ENCODE results near the gene MZT1.

The MZT1 gene

DNA sequence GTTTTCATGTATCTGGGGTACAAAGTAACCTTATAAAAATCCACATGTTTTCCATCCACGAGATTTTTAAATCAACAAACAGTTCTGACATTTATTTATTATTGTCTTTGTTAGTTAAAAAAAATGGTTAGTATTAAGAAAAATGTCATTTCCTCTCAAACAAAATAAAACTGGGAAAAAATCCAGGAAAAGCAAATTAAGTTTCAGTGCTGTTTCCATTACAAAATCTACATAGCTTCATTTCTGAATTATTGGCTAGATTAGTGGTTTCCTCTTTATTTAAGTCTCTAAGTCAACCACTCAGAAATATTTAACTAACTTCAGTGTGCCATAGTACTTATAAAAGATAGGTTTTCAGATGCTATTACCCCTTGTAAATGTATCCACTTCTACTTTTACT is 49.1 kb downstream of the MZT1 start:
- DNase-seq: no peak

DNA sequence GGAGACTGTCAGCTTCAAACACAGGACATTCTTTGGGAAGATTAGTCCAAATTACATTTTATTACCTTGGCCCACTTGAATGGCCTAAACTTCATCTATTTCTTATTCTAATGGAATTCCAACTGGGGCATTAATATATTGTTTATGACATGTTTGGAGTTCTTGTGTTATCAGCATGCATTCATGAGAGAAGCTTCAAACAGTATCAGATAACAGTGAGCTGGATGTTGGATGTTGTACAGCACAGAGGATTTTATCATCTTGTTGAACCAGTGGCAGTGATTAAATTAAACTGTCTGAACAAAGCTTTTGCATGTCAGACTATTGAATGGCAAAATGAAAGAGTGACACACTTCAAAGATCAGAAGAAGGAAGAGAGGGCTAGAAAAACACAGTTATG is 50.0 kb downstream of the MZT1 start:
- DNase-seq: no peak

DNA sequence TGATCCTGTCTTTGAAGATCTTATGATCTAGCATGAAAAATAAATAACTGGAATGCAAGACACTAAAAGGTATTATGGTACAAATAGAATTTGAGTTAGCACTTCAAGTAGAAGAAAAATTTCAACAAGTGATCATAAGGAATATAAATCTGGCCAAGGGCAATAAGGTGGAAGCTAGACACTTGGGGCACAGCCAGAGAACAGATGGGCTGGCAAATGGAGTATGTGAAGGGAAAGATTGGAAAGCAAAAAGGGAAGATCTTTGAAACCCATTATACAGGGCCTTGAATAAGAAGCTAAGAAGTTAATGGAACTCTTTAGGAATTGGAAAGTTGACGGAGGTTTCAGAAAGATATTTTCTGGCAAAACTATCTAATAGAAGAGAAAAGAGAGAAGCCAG is 61.0 kb downstream of the MZT1 start:
- no peak for DNase-seq

DNA sequence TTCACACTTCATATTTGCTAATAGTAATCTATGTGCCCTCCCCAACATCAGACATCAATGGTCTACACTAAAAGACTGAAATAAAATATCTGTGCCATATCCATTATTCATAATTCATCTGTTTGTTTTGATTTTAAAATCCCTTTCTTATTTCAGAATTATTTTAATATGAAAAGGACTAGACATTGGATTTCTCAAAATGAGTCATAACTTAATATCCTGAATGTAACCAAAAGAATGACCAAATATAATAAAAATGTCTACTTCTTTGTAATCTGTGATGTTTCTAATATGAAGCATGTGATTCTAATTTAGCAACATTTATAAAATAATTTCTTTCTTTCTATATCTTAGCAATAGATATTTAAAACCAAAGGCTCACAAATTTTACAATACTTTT is 64.9 kb downstream of the MZT1 start:
- DNase-seq: no peak
